ENCODE measurements around the gene MEPE. TPM values are rescaled to one million over a fixed set of nuclear protein-coding genes. Genes with fewer than 3 reads are reported as not detected.

Gene MEPE
- total and polyA plus RNA-seq, 7 experiments from 2014 or later = not detected

DNA sequence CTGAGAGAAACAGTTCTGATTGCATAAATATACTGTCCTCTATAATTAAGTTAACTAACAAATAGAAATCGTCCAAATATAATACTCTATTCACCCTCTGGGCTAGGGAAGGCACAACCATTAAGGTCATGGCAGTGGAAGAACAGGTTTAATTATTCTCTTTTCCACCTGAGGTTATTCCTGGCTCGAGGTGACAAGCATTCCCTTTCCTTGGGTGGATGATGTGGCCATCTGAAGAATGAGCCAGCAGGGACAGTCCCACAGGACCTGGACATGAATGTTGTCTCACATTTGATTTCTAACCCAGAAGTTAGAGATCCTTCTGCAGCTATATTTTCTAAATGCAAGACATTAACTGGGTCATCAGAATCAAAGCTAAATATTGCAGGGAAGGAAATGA, 27.9 kb upstream of the MEPE start:
- Mint-ChIP-seq H3K27me3 (peaks cover 0 to 4% (median 0%) of the 10 kb centered on the region in 5 donors), H3K4me1 (no peaks in the 10 kb centered on the region)
- CTCF ChIA-PET = no interaction called here

DNA sequence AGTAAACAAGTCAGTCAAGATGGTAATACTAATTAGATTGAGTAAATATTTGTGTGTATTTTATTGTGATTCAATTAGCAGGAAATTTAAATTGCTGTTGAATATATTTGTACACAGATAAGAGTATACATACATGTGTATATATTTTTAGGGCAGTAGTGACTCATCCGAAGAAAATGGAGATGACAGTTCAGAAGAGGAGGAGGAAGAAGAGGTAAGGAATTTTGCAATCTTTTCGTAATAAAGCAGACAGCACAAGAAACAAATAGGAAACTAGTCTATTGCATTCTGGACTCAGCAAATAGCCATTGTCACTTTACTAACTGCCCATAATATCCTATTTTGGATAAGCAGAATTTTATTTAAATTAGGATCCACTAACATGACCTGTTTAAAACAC, 26.8 kb upstream of the MEPE start:
- Histone ChIP-seq H3K4me1 (ENCODE audit: control insufficient read depth in 2 of 2, insufficient read depth in 2 of 2, low read length in 2 of 2) (no peaks in the 10 kb centered on the region), H3K4me3 (ENCODE audit: low read length) (no peak overlapping the region), H3K27me3 (ENCODE audit: control insufficient read depth in 2 of 2, insufficient read depth in 2 of 2, low read length in 2 of 2) (no peaks in the 10 kb centered on the region), H3K36me3 (ENCODE audit: control insufficient read depth in 2 of 3, insufficient read depth in 3 of 3, low read length in 3 of 3) (no peaks in the 10 kb centered on the region), H3K9me3 (ENCODE audit: control insufficient read depth in 2 of 3, low read length in 3 of 3) (no peaks in the 10 kb centered on the region), H3K27ac (ENCODE audit: low read depth, low read length) (no peak overlapping the region)
- Mint-ChIP-seq H3K27me3 (peaks cover 0 to 4% (median 0%) of the 10 kb centered on the region in 5 donors), H3K4me3 (no peak overlapping the region), H3K36me3 (no peaks in the 10 kb centered on the region), H3K4me1 (no peaks in the 10 kb centered on the region), H3K27ac (no peak overlapping the region), H3K9me3 (peaks cover 0 to under 1% (median 0%) of the 10 kb centered on the region in 11 donors)
- ATAC-seq (no peak), DNase-seq (no peak)
- CTCF ChIA-PET = no interaction called here
- POLR2A ChIA-PET = no interaction called here
- intact Hi-C loops (cut with micrococcal nuclease) = no loop called here

More for the DNA sequence above, 27.9 kb upstream of the MEPE start:
- Mint-ChIP-seq H3K4me3 (no peak overlapping the region), H3K27ac (no peak overlapping the region), H3K36me3 (no peaks in the 10 kb centered on the region), H3K9me3 (no peaks in the 10 kb centered on the region)
- POLR2A ChIA-PET = no interaction called here
- ATAC-seq (no peak), DNase-seq (no peak)
- Histone ChIP-seq H3K4me3 (ENCODE audit: low read length) (no peak overlapping the region), H3K27me3 (ENCODE audit: control insufficient read depth in 2 of 2, insufficient read depth in 2 of 2, low read length in 2 of 2) (no peaks in the 10 kb centered on the region), H3K9me3 (ENCODE audit: control insufficient read depth in 2 of 3, low read length in 3 of 3) (no peaks in the 10 kb centered on the region), H3K4me1 (ENCODE audit: control insufficient read depth in 2 of 2, insufficient read depth in 2 of 2, low read length in 2 of 2) (no peaks in the 10 kb centered on the region), H3K27ac (ENCODE audit: low read depth, low read length) (no peak overlapping the region), H3K36me3 (ENCODE audit: control insufficient read depth in 2 of 3, insufficient read depth in 3 of 3, low read length in 3 of 3) (no peaks in the 10 kb centered on the region)
- intact Hi-C loops (cut with micrococcal nuclease) = no loop called here

DNA sequence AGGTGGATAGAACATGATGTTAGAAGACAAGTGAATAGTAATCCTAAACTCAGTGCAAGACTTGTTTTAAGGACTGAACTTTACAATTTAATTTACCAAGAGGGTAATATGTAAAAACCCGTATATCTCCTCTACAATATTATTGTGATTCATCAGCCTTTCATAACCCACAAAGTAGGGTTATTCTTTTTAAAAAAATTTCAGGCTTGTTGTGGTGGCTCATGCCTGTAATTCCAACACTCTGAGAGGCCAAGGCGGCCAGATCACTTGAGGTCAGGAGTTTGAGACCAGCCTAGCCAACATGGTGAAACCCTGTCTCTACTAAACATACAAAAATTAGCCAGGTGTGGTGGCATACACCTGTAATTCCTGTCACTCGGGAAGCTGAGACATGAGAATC, 26.2 kb upstream of the MEPE start:
- Histone ChIP-seq H3K4me1 (ENCODE audit: control insufficient read depth in 2 of 2, insufficient read depth in 2 of 2, low read length in 2 of 2) (no peaks in the 10 kb centered on the region), H3K27ac (ENCODE audit: low read depth, low read length) (no peak overlapping the region), H3K27me3 (ENCODE audit: control insufficient read depth in 2 of 2, insufficient read depth in 2 of 2, low read length in 2 of 2) (no peaks in the 10 kb centered on the region), H3K4me3 (ENCODE audit: low read length) (no peak overlapping the region), H3K9me3 (ENCODE audit: control insufficient read depth in 2 of 3, low read length in 3 of 3) (no peaks in the 10 kb centered on the region), H3K36me3 (ENCODE audit: control insufficient read depth in 2 of 3, insufficient read depth in 3 of 3, low read length in 3 of 3) (no peaks in the 10 kb centered on the region)
- Mint-ChIP-seq H3K9me3 (peaks cover 0 to 5% (median 0%) of the 10 kb centered on the region in 11 donors), H3K4me1 (no peaks in the 10 kb centered on the region), H3K27ac (no peak overlapping the region), H3K4me3 (no peak overlapping the region), H3K27me3 (peaks cover 0 to 4% (median 0%) of the 10 kb centered on the region in 5 donors), H3K36me3 (no peaks in the 10 kb centered on the region)
- DNase-seq = no peak
- intact Hi-C loops (cut with micrococcal nuclease) = no loop called here
- POLR2A ChIA-PET = no interaction called here
- CTCF ChIA-PET = no interaction called here
- no peak for ATAC-seq

DNA sequence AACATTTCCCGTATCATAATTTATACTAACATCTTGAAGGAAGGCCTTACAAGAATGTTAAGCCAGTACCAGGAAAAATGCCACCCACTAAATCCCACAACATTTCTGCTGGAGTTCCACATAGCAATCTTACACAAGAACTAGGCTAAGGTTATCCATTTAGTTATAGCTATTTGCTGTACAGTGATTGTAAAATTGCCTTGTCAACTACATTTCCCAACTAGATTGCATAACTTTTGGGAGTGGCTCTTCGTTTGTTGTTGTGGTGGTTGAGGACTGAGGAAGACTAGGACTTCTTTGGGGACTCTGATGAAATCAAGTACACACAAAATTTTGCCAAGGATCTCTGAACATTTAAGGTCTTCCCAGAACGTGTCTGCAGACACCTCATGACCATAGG, 25.4 kb upstream of the MEPE start:
- H3K27me3 ChIP-seq (ENCODE audit: control insufficient read depth in 2 of 2, insufficient read depth in 2 of 2, low read length in 2 of 2) = no peaks in the 10 kb centered on the region
- intact Hi-C loops (cut with micrococcal nuclease) = no loop called here
- H3K4me1 ChIP-seq (ENCODE audit: control insufficient read depth in 2 of 2, insufficient read depth in 2 of 2, low read length in 2 of 2) = no peaks in the 10 kb centered on the region
- no peak for DNase-seq
- POLR2A ChIA-PET = no interaction called here
- H3K4me3 ChIP-seq (ENCODE audit: low read length) = no peak overlapping the region
- no peaks in the 10 kb centered on the region for H3K9me3 ChIP-seq (ENCODE audit: control insufficient read depth in 2 of 3, low read length in 3 of 3)
- Mint-ChIP-seq H3K27me3 (peaks cover 0 to 5% (median 0%) of the 10 kb centered on the region in 5 donors), H3K4me3 (no peak overlapping the region), H3K36me3 (no peaks in the 10 kb centered on the region), H3K27ac (no peak overlapping the region), H3K9me3 (peaks cover 0 to 5% (median 0%) of the 10 kb centered on the region in 11 donors), H3K4me1 (no peaks in the 10 kb centered on the region)
- CTCF ChIA-PET = no interaction called here
- H3K36me3 ChIP-seq (ENCODE audit: control insufficient read depth in 2 of 3, insufficient read depth in 3 of 3, low read length in 3 of 3) = no peaks in the 10 kb centered on the region
- no peak for ATAC-seq
- no peak overlapping the region for H3K27ac ChIP-seq (ENCODE audit: low read depth, low read length)

DNA sequence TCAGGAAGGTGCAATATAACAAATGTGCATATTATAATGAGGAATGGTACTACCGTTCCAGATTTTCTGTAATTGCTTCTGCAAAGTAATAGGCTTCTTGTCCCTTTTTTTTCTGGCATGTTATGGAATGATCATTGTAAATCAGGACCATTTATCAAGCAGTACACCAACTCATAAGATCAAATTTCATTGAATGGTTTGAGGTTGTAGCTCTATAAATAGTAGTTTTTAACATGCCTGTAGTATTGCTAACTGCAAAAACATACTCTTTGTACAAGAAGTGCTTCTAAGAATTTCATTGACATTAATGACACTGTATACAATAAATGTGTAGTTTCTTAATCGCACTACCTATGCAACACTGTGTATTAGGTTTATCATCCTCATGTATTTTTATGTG, 20.8 kb upstream of the MEPE start:
- ATAC-seq (no peak), DNase-seq (no peak)
- H3K27me3 ChIP-seq (ENCODE audit: control insufficient read depth in 2 of 2, insufficient read depth in 2 of 2, low read length in 2 of 2) = no peaks in the 10 kb centered on the region
- H3K4me3 ChIP-seq (ENCODE audit: low read length) = no peak overlapping the region
- intact Hi-C loops (cut with micrococcal nuclease) = no loop called here
- CTCF ChIA-PET = no interaction called here
- Mint-ChIP-seq H3K36me3 (no peaks in the 10 kb centered on the region), H3K9me3 (peaks cover 0 to 11% (median 2%) of the 10 kb centered on the region in 11 donors), H3K27me3 (peaks cover 0 to 8% (median 4%) of the 10 kb centered on the region in 5 donors), H3K4me1 (no peaks in the 10 kb centered on the region), H3K27ac (no peak overlapping the region), H3K4me3 (no peak overlapping the region)
- no peaks in the 10 kb centered on the region for H3K9me3 ChIP-seq (ENCODE audit: control insufficient read depth in 2 of 3, low read length in 3 of 3)
- no peak overlapping the region for H3K27ac ChIP-seq (ENCODE audit: low read depth, low read length)
- POLR2A ChIA-PET = no interaction called here
- no peaks in the 10 kb centered on the region for H3K4me1 ChIP-seq (ENCODE audit: control insufficient read depth in 2 of 2, insufficient read depth in 2 of 2, low read length in 2 of 2)
- H3K36me3 ChIP-seq (ENCODE audit: control insufficient read depth in 2 of 3, insufficient read depth in 3 of 3, low read length in 3 of 3) = no peaks in the 10 kb centered on the region

DNA sequence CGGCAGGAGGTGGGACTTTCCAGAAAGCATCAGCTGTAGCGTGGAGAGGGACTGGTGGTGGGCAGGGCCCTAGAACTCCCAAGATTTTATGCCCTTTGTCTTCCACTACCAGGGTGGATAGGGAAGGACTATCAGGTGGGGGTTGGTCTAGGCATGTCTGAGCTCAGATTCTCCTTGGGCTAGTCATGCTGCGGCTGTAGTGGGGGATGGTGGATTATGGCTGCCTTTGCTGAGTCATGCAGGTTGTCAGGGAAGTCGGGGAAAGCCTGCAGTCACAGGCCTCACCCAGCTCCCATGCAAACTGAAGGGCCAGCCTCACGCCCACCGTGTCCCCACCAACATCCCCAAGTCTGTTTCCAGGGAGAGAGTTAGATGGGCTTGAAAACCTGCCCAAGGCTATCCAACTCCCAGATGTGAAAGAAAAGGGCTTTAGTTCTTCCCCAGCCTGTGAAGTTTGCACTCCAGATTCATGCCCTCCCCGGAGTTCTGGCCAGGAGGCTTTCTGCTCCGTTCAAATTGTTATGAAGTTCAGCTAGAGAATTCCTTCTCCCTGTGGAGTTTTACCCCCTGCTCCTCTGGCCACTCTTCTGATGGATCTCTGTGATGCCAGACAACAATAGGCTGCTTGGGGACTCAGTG, 13.4 kb upstream of the MEPE start:
- intact Hi-C loops (cut with micrococcal nuclease) = no loop called here

DNA sequence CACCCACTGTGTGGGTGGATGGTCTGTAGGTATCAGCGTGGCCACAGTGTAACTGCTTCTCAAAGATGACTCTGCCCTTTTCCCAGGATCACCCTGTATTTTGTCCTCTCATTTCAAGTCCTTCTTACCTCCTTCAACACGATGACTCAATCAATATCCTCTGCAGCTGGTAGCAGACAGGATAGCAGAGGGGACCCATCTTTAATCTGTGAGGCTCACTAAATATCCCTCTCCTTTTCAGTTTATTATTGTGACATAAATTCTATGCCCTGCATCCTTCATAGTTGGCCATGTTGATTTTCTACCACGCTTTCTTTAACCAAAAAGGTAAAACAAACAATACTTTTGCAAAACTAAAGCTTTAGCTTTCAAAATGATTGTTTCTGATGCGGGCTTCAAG, 9.6 kb upstream of the MEPE start:
- no peaks in the 10 kb centered on the region for H3K36me3 Mint-ChIP-seq
- no peak overlapping the region for H3K4me3 Mint-ChIP-seq
- H3K4me3 ChIP-seq (ENCODE audit: low read length) = no peak overlapping the region
- peaks cover 0 to 5% (median 0%) of the 10 kb centered on the region in 11 donors for H3K9me3 Mint-ChIP-seq
- CTCF ChIA-PET = no interaction called here
- ATAC-seq (no peak), DNase-seq (no peak)
- no peak overlapping the region for H3K27ac ChIP-seq (ENCODE audit: low read depth, low read length)
- no peaks in the 10 kb centered on the region for H3K27me3 ChIP-seq (ENCODE audit: control insufficient read depth in 2 of 2, insufficient read depth in 2 of 2, low read length in 2 of 2)
- H3K27ac Mint-ChIP-seq = no peak overlapping the region
- intact Hi-C loops (cut with micrococcal nuclease) = no loop called here
- no peaks in the 10 kb centered on the region for H3K36me3 ChIP-seq (ENCODE audit: control insufficient read depth in 2 of 3, insufficient read depth in 3 of 3, low read length in 3 of 3)
- no peaks in the 10 kb centered on the region for H3K9me3 ChIP-seq (ENCODE audit: control insufficient read depth in 2 of 3, low read length in 3 of 3)
- H3K4me1 Mint-ChIP-seq = no peaks in the 10 kb centered on the region
- POLR2A ChIA-PET = no interaction called here
- peaks cover 0 to 45% (median 23%) of the 10 kb centered on the region in 5 donors for H3K27me3 Mint-ChIP-seq
- H3K4me1 ChIP-seq (ENCODE audit: control insufficient read depth in 2 of 2, insufficient read depth in 2 of 2, low read length in 2 of 2) = no peaks in the 10 kb centered on the region

More for the DNA sequence above, 13.4 kb upstream of the MEPE start:
- ATAC-seq (no peak), DNase-seq (no peak)
- H3K27ac Mint-ChIP-seq = no peak overlapping the region
- H3K36me3 Mint-ChIP-seq = no peaks in the 10 kb centered on the region
- Histone ChIP-seq H3K4me3 (ENCODE audit: low read length) (no peak overlapping the region), H3K36me3 (ENCODE audit: control insufficient read depth in 2 of 3, insufficient read depth in 3 of 3, low read length in 3 of 3) (no peaks in the 10 kb centered on the region), H3K27me3 (ENCODE audit: control insufficient read depth in 2 of 2, insufficient read depth in 2 of 2, low read length in 2 of 2) (no peaks in the 10 kb centered on the region), H3K4me1 (ENCODE audit: control insufficient read depth in 2 of 2, insufficient read depth in 2 of 2, low read length in 2 of 2) (no peaks in the 10 kb centered on the region), H3K27ac (ENCODE audit: low read depth, low read length) (no peak overlapping the region), H3K9me3 (ENCODE audit: control insufficient read depth in 2 of 3, low read length in 3 of 3) (no peaks in the 10 kb centered on the region)
- no peaks in the 10 kb centered on the region for H3K4me1 Mint-ChIP-seq
- POLR2A ChIA-PET = no interaction called here
- H3K27me3 Mint-ChIP-seq = peaks cover 0 to 36% (median 27%) of the 10 kb centered on the region in 5 donors
- no peak overlapping the region for H3K4me3 Mint-ChIP-seq
- peaks cover 0 to 7% (median 2%) of the 10 kb centered on the region in 11 donors for H3K9me3 Mint-ChIP-seq
- CTCF ChIA-PET = no interaction called here

Measured in naive thymus-derived CD4-positive, alpha-beta T cell (primary cell).